Vagina (tissue), 2 donors: Measurements from ENCODE around the gene TTC34. TPM values are rescaled to one million over a fixed set of nuclear protein-coding genes. Genes with fewer than 3 reads are reported as not detected.

Source experiments
- DNase-seq, 2 donors: peaks; one replicate each; pipeline ENCODE4 v3.0.0-alpha.2; 2017; ENCODE audit errors: extremely low spot score in 2 of 2
- H3K27ac ChIP-seq: fragments of 200-600 bp; sonication (generic); one replicate; pipeline ENCODE4 v1.5.1; 2019
- H3K27me3 ChIP-seq: fragments of 200-600 bp; sonication (generic); one replicate; pipeline ENCODE4 v1.5.1; 2019
- H3K36me3 ChIP-seq, 2 donors: fragments of 200-600 bp; sonication (generic); one replicate each; pipeline ENCODE4 v1.5.1; 2017 to 2019
- H3K4me1 ChIP-seq: fragments of 200-600 bp; sonication (generic); one replicate; pipeline ENCODE4 v1.5.1; 2019
- H3K4me3 ChIP-seq, 2 donors: fragments of 200-600 bp; sonication (generic); 1 replicate in 1 of 2; 2 replicates in 1 of 2; pipeline ENCODE4 v1.5.1; 2016 to 2019
- H3K9me3 ChIP-seq: fragments of 200-600 bp; sonication (generic); one replicate; pipeline ENCODE4 v1.5.1; 2019
- POLR2A ChIP-seq, 2 donors: fragments of 450-650 bp; IDR thresholded peaks; one replicate each; pipeline ENCODE4 v1.6.1; 2017; ENCODE audit warnings: antibody characterized with exemption in 2 of 2, mild to moderate bottlenecking in 2 of 2, moderate library complexity in 2 of 2
- POLR2AphosphoS5 ChIP-seq, 2 donors: sonication (generic); formaldehyde crosslinking; IDR thresholded peaks; one replicate each; pipeline ENCODE4 v1.9.0; 2017; ENCODE audit warnings: antibody characterized with exemption in 2 of 2, mild to moderate bottlenecking in 2 of 2, low read depth in 1 of 2; ENCODE audit not compliant: insufficient read depth in 1 of 2
- intact Hi-C: fragments of 100-400 bp; cut with DNase I; formaldehyde crosslinking; loops from one replicate; pipeline ENCODE4 v1.15.1; 2023
- total RNA-seq: library from RNA; depleted of rRNA; stranded (reverse); fragments of >200 nt; gene quantifications from one replicate; pipeline ENCODE4 v1.2.3, GENCODE V29; 2016
- TF ChIP-seq, protein P1 (sequence below), 3 experiments: fragments of 450-650 bp in 2 of 3; fragments of 200-600 bp in 1 of 3; sonication (generic) in 1 of 3; IDR thresholded peaks; one replicate each; pipeline ENCODE4 v1.5.1; 2017 to 2019; ENCODE audit warnings: antibody characterized with exemption in 3 of 3, mild to moderate bottlenecking in 2 of 3, moderate library complexity in 2 of 3

The TTC34 gene
- total RNA-seq, 1 donor from 2014 or later, result under 0.01 TPM

DNA sequence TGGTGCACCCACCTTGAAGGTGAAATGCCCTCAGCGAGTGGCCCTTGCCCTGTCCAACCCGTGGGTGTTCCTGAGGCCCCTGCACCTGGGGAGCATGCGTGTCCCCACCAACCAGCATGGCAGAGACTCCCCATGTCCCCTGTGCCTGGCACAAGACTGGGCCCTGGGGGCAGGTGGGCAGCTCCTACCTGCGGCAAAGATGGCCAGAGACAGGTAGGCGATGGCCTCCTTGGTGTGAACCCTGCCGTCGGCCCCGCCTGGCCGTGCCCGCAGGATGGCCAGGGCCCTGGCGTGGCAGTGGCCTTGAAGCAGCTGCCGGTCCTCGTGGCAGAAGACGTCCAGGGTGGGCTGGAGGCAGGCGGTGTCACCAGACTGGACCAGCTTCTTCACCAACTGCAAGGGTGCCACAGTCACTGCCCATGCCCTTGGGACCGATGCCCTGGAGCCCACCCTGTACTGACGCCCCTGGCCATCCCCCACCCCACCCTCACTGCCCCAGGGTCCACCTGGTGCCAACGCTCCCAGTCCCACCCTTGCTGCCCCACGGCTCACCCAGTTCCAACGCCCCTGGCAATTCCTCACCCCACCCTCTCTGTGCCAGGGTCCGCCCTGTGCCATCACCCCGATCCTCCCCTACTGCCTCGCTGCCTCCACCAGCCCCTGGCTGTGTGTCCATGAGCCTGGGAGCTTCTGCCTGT, 15.7 kb downstream of the TTC34 start:
- no peak for DNase-seq
- intact Hi-C loops, result no loop called here
- no peak for TF ChIP-seq POLR2A (IDR thresholded peaks at IDR 0.05)
- no peak for TF ChIP-seq POLR2AphosphoS5 (IDR thresholded peaks at IDR 0.05; ENCODE audit: insufficient read depth in 1 of 2, low read depth in 1 of 2)
- TF ChIP-seq, protein P1, sequence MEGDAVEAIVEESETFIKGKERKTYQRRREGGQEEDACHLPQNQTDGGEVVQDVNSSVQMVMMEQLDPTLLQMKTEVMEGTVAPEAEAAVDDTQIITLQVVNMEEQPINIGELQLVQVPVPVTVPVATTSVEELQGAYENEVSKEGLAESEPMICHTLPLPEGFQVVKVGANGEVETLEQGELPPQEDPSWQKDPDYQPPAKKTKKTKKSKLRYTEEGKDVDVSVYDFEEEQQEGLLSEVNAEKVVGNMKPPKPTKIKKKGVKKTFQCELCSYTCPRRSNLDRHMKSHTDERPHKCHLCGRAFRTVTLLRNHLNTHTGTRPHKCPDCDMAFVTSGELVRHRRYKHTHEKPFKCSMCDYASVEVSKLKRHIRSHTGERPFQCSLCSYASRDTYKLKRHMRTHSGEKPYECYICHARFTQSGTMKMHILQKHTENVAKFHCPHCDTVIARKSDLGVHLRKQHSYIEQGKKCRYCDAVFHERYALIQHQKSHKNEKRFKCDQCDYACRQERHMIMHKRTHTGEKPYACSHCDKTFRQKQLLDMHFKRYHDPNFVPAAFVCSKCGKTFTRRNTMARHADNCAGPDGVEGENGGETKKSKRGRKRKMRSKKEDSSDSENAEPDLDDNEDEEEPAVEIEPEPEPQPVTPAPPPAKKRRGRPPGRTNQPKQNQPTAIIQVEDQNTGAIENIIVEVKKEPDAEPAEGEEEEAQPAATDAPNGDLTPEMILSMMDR (IDR thresholded peaks at IDR 0.05), result no peak
- Histone ChIP-seq H3K27ac (no peak overlapping the region), H3K27me3 (peaks cover 9% of the 10 kb centered on the region), H3K36me3 (no peaks in the 10 kb centered on the region), H3K4me1 (no peaks in the 10 kb centered on the region), H3K4me3 (no peak overlapping the region), H3K9me3 (no peaks in the 10 kb centered on the region)

- TF ChIP-seq POLR2AphosphoS5 (IDR thresholded peaks at IDR 0.05; ENCODE audit: insufficient read depth in 1 of 2, low read depth in 1 of 2) (no peak), POLR2A (IDR thresholded peaks at IDR 0.05) (no peak)
- TF ChIP-seq, protein P1 (IDR thresholded peaks at IDR 0.05), result no peak
- no peaks in the 10 kb centered on the region for H3K4me1 ChIP-seq
- H3K9me3 ChIP-seq, result no peaks in the 10 kb centered on the region
- H3K36me3 ChIP-seq, result no peaks in the 10 kb centered on the region
- H3K4me3 ChIP-seq, result no peak overlapping the region
- no peak for DNase-seq
- H3K27me3 ChIP-seq, result peaks cover 4% of the 10 kb centered on the region
- intact Hi-C loops, result loop anchor here (5.0 kb wide), 1 partner anchor 368 kb away; no protein-coding TSS in a partner anchor
- no peak overlapping the region for H3K27ac ChIP-seq
Observed at GRCh38 chr1:2784854-2785630, 16.5 kb downstream of the TTC34 start.

DNA sequence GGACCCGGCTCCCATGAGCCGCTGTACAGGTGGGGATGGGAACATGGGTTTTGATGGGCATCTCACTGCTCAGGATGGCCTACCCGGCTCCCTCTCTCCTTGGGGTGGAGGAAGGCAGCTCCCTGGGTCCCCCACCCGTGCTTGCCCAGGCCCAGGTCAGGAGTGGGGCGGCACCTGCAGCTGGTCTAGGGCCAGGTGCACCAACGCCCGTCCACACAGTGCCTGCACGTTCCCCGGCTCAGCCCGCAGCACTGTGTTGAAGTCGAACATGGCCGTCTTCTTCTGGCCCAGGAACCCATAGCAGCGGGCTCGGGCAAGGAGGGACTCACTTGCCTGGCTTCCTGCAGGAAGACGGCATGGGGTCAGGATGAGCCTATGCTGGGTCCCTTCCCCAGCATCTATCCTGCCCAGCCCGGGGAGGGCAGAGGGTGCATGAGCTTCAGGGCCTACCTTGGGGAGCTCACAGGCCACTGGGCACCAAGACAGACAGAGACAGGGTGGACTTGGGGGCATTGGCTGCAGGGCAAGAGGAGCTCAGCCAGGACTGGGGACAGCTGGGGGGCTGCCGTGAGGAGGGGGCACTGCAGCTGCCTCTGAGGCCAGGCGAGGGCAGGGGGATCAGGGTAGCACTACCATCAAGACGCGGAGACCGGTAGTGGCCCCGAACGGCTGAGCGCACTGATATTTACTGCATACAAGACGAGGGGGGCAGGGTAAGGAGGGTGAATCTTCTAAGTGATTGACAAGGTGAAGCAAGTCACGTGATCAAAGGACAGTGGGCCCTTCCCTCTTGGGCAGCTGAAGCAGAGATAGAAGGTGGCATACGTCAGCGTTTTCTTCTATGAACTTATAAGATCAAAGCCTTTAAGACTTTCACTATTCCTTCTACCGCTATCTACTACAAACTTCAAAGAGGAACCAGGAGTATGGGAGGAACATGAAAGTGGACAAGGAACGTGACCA, 17.8 kb downstream of the TTC34 start:
- Histone ChIP-seq H3K27me3 (no peaks in the 10 kb centered on the region), H3K4me1 (no peaks in the 10 kb centered on the region), H3K36me3 (no peaks in the 10 kb centered on the region), H3K9me3 (no peaks in the 10 kb centered on the region), H3K27ac (no peak overlapping the region), H3K4me3 (no peak overlapping the region)
- no peak for DNase-seq
- TF ChIP-seq, protein P1 (IDR thresholded peaks at IDR 0.05), result no peak
- TF ChIP-seq POLR2A (IDR thresholded peaks at IDR 0.05), result no peak
- intact Hi-C loops, result loop anchor here (5.0 kb wide), 1 partner anchor 366 kb away; no protein-coding TSS in a partner anchor

GRCh38 chr1:2783069-2783434, 18.4 kb downstream of the TTC34 start:
- no peaks in the 10 kb centered on the region for H3K4me1 ChIP-seq
- intact Hi-C loops, result loop anchor here (5.0 kb wide), 1 partner anchor 366 kb away; no protein-coding TSS in a partner anchor
- H3K4me3 ChIP-seq, result no peak overlapping the region
- H3K9me3 ChIP-seq, result no peaks in the 10 kb centered on the region
- no peak overlapping the region for H3K27ac ChIP-seq
- no peaks in the 10 kb centered on the region for H3K36me3 ChIP-seq
- TF ChIP-seq, protein P1 (IDR thresholded peaks at IDR 0.05), result no peak
- TF ChIP-seq POLR2A (IDR thresholded peaks at IDR 0.05) (no peak), POLR2AphosphoS5 (IDR thresholded peaks at IDR 0.05; ENCODE audit: insufficient read depth in 1 of 2, low read depth in 1 of 2) (no peak)
- no peak for DNase-seq
- H3K27me3 ChIP-seq, result no peaks in the 10 kb centered on the region
